ENCODE data around the gene NDUFV3.
A peak's percentile ranks its signal among the peaks of the same experiment; 100 is the strongest.
"Not testable (repeated sequence)": the region's sequence is repeated elsewhere in the genome, so short reads cannot be mapped to it uniquely, and the experiment has no call there.

NDUFV3 gene

GRCh38 chr21:42857216-42857615, 35.9 kb upstream of the NDUFV3 start:
- DNase-seq, result no peak

DNA sequence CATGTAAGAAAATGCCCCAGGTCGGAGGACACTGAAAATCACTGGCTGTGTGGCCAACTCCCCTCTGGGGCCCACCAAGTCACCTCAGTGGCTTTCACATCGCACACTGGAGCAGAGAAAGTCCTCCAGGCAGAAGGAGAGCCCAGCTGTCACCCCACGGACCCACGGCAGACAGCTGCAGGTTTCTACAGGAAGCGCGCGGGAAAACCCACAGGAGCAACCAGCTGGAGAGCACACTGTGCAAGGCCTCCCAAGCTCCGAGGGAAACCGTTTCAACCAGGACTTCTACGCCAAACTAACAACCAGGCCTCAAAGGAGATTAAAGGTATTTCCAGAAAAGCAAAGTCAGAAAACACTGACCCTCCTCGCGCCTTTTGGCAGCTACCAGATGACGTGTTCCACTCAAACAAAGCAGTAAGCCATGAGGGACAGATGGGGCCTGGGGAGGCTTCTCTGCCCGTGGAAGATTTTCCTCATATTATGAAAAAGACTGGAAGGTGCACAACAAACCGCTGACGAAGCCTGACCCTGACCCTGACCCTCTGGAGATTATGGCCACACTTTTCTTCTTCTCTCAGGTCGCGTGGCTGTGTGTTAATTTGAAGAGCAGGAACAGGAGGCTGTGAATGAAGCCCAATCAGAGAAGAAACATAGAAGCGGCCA, 34.8 kb upstream of the NDUFV3 start:
- no peak for DNase-seq

DNA sequence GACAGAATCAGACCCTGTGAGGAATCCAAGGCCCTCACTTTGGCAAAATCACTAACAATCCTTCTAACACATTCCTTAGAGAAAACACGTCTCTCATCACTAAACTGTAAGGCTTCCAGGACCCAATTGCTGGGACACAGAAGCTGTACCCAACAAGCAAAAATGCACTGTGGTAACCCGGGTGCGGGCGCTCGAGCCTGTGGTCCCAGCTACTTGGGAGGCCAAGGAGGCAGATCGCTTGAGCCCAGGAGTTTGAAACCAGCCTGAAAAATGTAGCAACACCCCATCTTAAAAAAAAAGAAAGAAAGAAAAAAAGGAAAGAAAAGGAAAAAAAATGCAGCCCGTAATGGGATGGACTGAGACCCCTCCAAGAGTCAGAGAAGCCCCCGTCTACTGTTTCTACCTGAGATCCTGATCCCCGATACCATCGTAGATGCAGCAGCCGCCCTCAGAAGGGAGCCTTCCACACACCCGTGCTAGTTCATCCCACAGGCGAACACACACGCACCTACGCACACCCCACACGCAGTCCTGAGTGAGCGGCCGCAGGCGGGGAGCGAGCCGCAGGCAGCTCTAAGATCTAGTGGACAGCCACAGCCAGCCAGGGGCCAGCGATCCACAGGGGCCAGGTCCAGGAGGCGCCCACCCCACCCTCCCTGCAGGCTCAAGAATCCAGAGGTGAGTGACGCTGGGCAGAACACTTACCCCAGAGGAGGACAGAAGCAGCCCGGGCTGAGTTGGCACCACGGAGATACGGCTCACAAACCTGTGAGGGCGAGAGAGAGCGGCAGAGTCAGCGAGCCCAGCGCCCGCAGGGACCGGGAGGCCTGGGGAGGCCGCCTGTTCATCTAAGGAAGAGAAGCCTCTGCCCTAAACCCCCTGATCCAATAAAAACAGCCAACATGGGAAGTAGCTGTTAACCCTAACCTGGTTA, 33.9 kb upstream of the NDUFV3 start:
- DNase-seq, result no peak

GRCh38 chr21:42859891-42860230, 33.2 kb upstream of the NDUFV3 start:
- DNase-seq, result no peak

DNA sequence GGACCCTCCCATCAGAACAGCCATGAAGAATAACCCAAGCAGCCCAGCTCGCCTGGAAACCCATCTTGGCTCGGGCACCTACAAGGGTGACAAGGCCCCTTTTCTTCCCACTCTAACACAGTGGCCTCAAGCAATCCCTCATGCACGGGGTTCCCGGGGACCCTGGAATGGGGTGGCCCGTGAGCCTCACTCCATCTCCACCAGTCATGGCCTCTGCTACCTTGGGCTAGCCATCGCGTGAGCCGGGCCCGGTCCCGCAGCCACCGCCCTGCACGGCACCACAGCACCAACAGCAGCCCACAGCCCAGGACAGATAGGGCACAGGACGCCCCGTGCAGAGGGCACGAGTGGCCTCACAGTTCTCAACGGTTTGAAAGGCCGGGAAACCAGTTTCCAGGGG, 32.8 kb upstream of the NDUFV3 start:
- no peak for DNase-seq

- DNase-seq, result no peak
Observed at GRCh38 chr21:42861311-42861847, 31.7 kb upstream of the NDUFV3 start.

DNA sequence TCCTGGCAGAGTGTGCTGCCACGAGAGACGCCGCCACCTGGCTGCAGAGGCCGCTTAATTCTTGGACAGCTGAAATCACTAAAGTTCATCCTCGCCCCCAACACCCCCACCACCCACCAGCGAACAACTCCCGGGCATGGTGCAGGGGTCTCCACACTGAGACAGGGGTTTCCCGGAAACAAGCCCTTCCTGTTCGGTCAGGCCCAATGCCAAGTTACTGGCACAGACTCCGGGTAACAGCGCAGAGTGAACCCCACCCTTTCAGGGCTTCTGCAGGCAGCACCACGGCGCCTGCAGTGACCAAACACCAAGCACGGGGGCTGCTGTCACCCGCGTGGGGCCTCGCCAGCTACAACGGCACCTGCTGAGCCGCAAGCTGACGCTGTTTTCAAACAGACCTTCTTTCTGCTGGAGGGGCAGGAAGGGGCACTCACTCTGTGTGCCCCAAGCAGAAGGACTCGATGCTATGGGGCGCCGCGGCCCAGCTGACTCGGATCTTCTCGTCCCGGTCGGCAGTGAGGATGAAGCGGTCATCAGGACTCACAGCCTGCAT, 31.2 kb upstream of the NDUFV3 start:
- no peak for DNase-seq

GRCh38 chr21:42862774-42863503, 30.2 kb upstream of the NDUFV3 start:
- no peak for DNase-seq

DNA sequence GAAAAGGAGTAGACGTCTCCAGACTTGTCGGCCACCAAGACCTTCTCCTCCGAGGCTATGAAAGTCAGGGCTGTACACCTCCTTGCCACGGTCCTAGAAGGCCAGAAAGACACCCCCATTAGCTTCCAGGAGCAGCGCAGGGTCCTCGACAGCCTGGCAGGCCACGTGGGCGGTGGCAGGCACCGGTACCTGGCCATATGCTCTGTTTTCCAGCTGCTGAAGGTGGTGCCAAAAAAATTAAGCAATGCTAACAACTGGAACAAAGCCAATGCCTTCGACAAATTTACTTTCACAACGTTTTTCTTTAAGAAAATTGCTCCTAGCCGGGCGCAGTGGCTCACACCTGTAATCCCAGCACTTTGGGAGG, 29.6 kb upstream of the NDUFV3 start:
- DNase-seq, result no peak

GRCh38 chr21:42864286-42864685, 28.8 kb upstream of the NDUFV3 start:
- DNase-seq, result no peak

- no peak for DNase-seq
Observed at GRCh38 chr21:42864815-42865775, 28.0 kb upstream of the NDUFV3 start.

DNA sequence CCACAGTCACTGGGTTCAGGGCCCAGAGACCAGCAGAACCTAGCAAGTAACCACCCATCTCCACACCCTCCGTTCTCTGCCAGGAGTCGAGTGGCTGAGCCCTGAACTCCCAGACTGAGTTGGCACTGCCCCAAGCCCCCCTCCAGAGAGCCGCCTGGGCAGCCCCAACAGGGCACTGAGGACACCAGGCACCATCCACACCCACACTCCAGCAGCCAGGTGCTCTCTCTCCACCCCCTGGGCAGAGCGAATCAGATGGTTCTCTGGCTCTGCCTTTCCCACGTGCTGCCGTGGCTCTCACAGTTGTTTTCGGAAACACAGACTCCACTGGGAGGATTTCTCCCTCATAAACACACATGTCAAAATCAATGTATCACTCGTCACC, 27.3 kb upstream of the NDUFV3 start:
- DNase-seq, result no peak

- no peak for DNase-seq
Observed at GRCh38 chr21:42868196-42868595, 24.9 kb upstream of the NDUFV3 start.

DNA sequence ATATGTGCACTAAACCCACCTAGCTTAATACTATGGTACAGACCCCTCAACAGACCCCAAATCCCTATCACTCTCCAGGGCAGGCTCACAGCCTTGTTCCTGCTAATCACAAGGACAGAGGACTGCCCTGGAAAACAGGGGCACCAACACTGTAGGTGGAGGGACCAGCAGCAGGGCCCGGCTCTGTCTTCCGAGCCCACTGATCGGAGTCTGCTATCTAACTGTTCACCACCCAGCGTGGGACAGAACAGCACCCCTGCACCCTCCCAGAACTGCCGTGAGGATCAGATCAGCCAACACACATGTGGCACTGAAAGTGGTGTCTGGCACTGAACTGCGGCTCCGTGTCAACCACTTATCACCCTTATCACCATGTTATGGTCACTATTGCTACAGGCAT, 20.0 kb upstream of the NDUFV3 start:
- no peak for DNase-seq

- not testable (repeated sequence) for DNase-seq
Observed at GRCh38 chr21:42875811-42876210, 17.3 kb upstream of the NDUFV3 start.

DNA sequence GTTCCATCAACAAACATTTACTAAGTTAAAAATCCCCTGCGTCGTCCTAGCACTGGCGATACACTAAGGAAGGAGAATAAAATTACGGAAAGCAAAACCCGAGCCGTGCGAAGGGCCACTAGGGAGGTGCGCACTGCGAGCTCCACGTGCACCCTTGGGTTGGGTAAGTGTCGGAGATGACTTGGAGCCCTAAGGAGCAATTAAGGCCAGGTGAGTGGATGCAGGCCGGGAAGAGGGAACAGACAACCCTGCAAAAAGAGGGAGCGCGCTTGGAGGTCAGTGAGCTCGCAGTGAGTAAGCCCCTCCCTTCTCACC, 14.5 kb upstream of the NDUFV3 start:
- peak in 1 of 2 experiments; percentile 59 for DNase-seq

DNA sequence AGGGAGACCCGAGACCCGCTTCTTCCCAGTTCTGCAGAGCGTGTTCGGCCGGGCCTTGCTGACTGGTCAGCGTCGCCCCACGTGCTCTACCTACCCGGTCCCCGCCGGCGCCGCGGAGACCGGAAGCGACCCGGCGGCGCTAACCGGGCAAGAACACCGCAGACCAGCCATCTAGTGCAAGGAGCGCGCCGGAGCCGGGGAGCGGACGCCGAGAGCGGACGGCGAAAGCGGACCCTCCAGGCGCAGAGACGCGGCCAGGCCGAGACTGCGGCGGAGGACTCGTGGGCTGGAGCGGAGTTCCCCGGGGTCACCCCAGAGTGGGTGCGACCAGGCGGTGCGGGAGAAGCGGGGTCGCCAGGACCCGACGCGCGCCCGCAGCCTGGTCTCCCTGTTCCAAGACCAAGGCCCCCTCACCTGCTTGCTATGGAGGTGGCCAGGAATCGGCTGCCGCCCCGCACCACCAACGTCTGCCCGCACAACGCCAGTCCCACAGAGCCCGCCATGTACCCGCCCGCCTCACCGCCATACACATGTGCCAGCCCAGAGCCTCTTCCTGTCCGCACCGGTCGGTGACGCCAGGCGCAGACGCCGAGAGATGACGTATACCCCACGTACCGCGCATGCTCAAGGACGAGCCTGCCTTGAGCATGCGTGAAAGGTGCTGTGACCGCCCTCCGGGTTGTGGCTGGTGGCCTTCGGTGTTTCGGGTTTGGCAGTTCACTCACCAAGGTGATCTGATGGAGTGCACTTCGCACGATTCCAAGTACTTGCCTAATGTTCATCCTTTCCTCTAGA, 13.9 kb upstream of the NDUFV3 start, which contains the start of gene WDR4:
WDR4 (minus strand) TSS at position 547 of the 795 bp plus-strand sequence; CDS start at position 503, 44 bp downstream.
- DNase-seq, result peak; percentile 78 to 88

- DNase-seq, result no peak
Observed at GRCh38 chr21:42880352-42880751, 12.8 kb upstream of the NDUFV3 start.

GRCh38 chr21:42883921-42884320, 9.2 kb upstream of the NDUFV3 start:
- DNase-seq, result no peak

DNA sequence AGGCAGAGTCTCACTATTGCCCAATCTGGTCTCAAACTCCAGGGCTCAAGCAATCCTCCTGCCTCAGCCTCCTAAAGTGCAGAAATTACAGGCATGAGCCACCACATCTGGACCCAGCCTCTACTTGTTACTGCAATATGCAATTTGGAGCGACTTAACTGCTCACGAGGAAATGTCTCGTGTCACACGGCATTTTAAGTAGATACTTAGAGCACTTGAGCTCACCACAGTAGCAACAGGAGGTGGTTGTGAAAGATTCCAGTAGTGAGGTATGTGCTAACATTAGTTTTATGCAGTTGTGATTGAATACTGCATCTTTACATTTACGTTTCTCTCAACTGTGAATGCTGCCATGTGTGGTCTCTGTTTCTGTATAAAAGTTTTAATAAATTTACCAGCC, 5.8 kb upstream of the NDUFV3 start:
- DNase-seq, result no peak

DNA sequence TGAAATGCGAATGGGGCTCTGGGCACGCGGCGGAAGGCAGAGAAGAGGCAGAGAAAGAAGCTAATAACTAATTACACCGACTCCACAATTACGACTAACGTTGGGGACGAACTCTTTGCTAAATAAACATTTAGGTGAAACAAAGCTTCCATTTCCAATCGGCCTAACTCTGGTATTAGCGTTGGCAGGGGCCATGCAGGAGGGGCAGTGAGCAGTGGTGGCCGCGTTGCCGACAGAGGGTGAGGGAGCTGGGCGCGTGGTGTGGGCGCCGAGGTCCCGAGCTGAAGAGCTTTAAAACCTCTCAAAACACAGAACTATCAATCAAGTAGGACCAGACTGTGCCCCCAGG, 553 bp upstream of the NDUFV3 start:
- DNase-seq, result no peak

Measured in AML-193 (cell line).